Gastrocnemius medialis (tissue), 4 donors: ENCODE data around the gene CXCR3.

Source experiments
- POLR2A ChIP-seq, 2 donors: fragments of 450-650 bp; IDR thresholded peaks; one replicate each; pipeline ENCODE4 v1.6.1; 2017; ENCODE audit warnings: antibody characterized with exemption in 2 of 2, mild to moderate bottlenecking in 2 of 2, moderate library complexity in 2 of 2
- TF ChIP-seq, protein P1 (sequence below), 5 experiments: fragments of 450-650 bp in 3 of 5; fragments of 200-600 bp in 2 of 5; sonication (generic) in 2 of 5; IDR thresholded peaks in 4 of 5; conservative IDR thresholded peaks in 1 of 5; 1 replicate in 4 of 5; 2 replicates in 1 of 5; pipeline ENCODE4 v1.5.1; 2016 to 2019; ENCODE audit warnings: antibody characterized with exemption in 5 of 5, mild to moderate bottlenecking in 3 of 5, moderate library complexity in 3 of 5

DNA sequence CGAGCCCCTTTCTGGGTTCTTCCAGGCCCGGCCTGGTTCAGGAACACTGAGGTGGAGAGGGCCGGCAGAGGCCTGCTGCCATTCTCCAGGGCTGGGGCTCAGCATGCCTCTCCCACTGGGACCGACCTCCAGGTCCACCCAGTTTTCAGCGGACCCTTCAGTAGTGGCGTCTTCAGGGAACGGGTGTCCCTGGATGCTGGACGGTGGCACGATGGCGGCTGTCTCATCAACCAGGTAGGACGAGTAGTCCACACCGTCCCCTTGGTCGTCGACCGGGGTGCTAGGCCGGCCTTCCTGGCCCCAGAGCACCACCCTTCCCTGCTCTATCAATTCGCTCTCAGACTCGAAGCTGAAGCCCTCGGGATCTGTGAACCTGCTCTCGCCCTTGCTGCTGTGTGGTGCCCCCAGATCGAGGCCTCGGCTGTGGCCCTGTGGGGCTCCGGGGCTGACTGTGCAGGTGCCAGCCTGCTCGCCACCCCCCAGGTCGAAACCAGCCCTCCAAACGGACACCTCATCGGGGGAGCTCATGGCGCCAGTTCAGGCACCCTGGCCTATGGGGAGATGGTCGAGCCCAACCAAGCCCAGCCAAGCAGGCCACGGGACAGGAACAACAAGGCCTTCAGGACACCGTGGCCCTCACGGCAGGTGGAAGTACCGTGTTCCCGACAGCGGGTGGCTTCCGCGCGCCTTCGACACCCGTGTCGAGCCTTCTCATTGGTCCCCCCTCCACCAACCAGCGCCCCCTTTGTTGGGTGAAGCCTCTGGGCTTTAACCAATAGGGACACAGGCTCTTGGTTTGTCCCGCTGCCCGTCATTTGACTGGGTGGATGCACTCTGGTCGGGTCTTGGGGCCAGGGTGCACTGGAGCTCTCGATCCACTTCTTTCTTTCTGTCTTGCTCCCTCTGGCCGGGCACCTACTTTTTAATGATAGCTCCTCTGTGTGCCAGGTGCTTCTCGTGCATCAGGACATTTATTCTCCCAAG lies 48.2 kb upstream of the CXCR3 start:
- TF ChIP-seq POLR2A (IDR thresholded peaks at IDR 0.05): no peak
- TF ChIP-seq, protein P1, sequence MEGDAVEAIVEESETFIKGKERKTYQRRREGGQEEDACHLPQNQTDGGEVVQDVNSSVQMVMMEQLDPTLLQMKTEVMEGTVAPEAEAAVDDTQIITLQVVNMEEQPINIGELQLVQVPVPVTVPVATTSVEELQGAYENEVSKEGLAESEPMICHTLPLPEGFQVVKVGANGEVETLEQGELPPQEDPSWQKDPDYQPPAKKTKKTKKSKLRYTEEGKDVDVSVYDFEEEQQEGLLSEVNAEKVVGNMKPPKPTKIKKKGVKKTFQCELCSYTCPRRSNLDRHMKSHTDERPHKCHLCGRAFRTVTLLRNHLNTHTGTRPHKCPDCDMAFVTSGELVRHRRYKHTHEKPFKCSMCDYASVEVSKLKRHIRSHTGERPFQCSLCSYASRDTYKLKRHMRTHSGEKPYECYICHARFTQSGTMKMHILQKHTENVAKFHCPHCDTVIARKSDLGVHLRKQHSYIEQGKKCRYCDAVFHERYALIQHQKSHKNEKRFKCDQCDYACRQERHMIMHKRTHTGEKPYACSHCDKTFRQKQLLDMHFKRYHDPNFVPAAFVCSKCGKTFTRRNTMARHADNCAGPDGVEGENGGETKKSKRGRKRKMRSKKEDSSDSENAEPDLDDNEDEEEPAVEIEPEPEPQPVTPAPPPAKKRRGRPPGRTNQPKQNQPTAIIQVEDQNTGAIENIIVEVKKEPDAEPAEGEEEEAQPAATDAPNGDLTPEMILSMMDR (IDR thresholded peaks at IDR 0.05 in 4 of 5, conservative IDR thresholded peaks at IDR 0.05 in 1 of 5): no peak
